ENCODE data around the gene KCNG1. TPM values are rescaled to one million over a fixed set of nuclear protein-coding genes. Genes with fewer than 3 reads are reported as not detected.

Gene KCNG1
- total and polyA plus RNA-seq, 2 experiments from 2014 or later: 8.1 to 26.3 TPM

DNA sequence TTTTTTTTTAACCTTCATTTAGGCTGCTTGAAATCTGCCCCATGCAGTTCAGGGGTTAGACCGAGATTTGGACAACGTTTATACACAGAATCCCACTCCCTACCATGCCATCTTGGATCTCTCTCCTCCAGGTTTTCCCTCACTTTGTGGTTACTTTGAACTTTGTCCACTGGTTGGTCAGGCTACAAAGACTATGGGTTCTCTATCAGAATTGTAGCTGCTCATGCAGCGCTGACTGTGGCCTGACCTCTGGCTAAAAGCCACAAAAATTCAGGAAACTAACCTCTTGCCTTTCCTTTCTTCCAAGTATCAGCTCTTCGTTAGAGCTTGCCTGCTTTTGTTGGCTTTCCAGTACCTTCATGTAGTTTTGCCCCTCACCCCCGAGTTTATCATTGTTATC lies 44.9 kb upstream of the KCNG1 start:
- Mint-ChIP-seq H3K27me3 (ENCODE audit: insufficient read depth, low read depth, poor library complexity) (no peaks in the 10 kb centered on the region), H3K9me3 (no peaks in the 10 kb centered on the region; the same call in 2 of the 3 replicates), H3K4me3 (no peak overlapping the region), H3K27ac (no peak overlapping the region), H3K4me1 (peaks cover 7% of the 10 kb centered on the region; the same call in 2 of the 3 replicates), H3K36me3 (ENCODE audit: low read depth) (no peaks in the 10 kb centered on the region)
- Histone ChIP-seq H3K4me3 (no peak overlapping the region), H2AFZ (peak overlapping the region; percentile 56; the same call in 1 of the 2 replicates), H3F3A (replicated peaks; ENCODE audit: low read depth) (no peaks in the 10 kb centered on the region), H3K9me2 (ENCODE audit: insufficient read depth) (peaks cover 5% of the 10 kb centered on the region; the same call in 1 of the 2 replicates), H3K27me3 (ENCODE audit: insufficient read depth) (no peaks in the 10 kb centered on the region), H3K4me1 (ENCODE audit: insufficient read depth) (no peaks in the 10 kb centered on the region), H3K27ac (ENCODE audit: low read depth) (no peak overlapping the region), H3K36me3 (ENCODE audit: insufficient read depth) (no peaks in the 10 kb centered on the region), H3K4me2 (no peak overlapping the region), H3K79me2 (replicated peaks; ENCODE audit: insufficient read depth) (no peaks in the 10 kb centered on the region), H4K20me1 (replicated peaks; ENCODE audit: insufficient read depth) (no peaks in the 10 kb centered on the region)
- no peak for ATAC-seq
- DNase-seq (ENCODE audit: low spot score): no peak
- TF ChIP-seq STAT1 (IDR thresholded peaks at IDR 0.05; ENCODE audit: unreplicated experiment) (no peak), EZH2phosphoT487 (IDR thresholded peaks at IDR 0.05; ENCODE audit: unreplicated experiment) (no peak)

DNA sequence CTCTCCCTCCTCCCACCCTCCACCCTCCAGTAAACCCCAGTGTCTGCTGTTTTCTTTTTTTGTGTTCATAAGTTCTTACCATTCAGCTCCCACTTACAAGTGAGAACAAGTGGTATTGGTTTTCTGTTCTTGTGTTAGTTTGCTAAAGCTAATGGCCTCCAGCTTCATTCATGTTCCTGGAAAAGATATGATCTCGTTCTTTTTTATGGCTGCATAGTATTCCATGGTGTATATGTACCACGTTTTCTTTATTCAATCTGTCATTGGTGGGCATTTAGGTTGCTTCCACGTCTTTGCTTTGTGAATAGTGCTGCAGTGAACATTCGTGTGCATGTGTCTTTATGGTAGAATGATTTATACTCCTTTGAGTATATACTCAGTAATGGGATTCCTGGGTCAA lies 42.7 kb upstream of the KCNG1 start:
- Mint-ChIP-seq H3K9me3 (no peaks in the 10 kb centered on the region; the same call in 2 of the 3 replicates), H3K27me3 (ENCODE audit: insufficient read depth, low read depth, poor library complexity) (no peaks in the 10 kb centered on the region), H3K4me3 (no peak overlapping the region), H3K27ac (no peak overlapping the region), H3K4me1 (peaks cover 12% of the 10 kb centered on the region), H3K36me3 (ENCODE audit: low read depth) (no peaks in the 10 kb centered on the region)
- Histone ChIP-seq H3K27me3 (ENCODE audit: insufficient read depth) (no peaks in the 10 kb centered on the region), H3K4me2 (no peak overlapping the region), H3K27ac (ENCODE audit: low read depth) (no peak overlapping the region), H2AFZ (no peak overlapping the region), H3K79me2 (replicated peaks; ENCODE audit: insufficient read depth) (no peaks in the 10 kb centered on the region), H3K4me3 (no peak overlapping the region), H3K4me1 (ENCODE audit: insufficient read depth) (peaks cover 11% of the 10 kb centered on the region; the same call in 1 of the 2 replicates), H3K36me3 (ENCODE audit: insufficient read depth) (no peaks in the 10 kb centered on the region), H4K20me1 (replicated peaks; ENCODE audit: insufficient read depth) (no peaks in the 10 kb centered on the region), H3F3A (replicated peaks; ENCODE audit: low read depth) (no peaks in the 10 kb centered on the region), H3K9me2 (ENCODE audit: insufficient read depth) (no peaks in the 10 kb centered on the region)
- ATAC-seq (no peak), DNase-seq (ENCODE audit: low spot score) (no peak)
- TF ChIP-seq STAT1 (IDR thresholded peaks at IDR 0.05; ENCODE audit: unreplicated experiment) (no peak), ZNF331 (CRISPR knock-in tag; IDR thresholded peaks at IDR 0.05; ENCODE audit: low read depth) (no peak), POLR2AphosphoS5 (IDR thresholded peaks at IDR 0.05; ENCODE audit: low read depth) (no peak), EZH2 (IDR thresholded peaks at IDR 0.05; ENCODE audit: low read depth, unreplicated experiment) (no peak), NANOG (IDR thresholded peaks at IDR 0.05; ENCODE audit: borderline replicate concordance) (no peak), CREB1 (CRISPR knock-in tag; IDR thresholded peaks at IDR 0.05; ENCODE audit: low read depth) (no peak), JUNB (IDR thresholded peaks at IDR 0.05; ENCODE audit: unreplicated experiment) (no peak), ZNF114 (CRISPR knock-in tag; IDR thresholded peaks at IDR 0.05) (no peak), EZH2phosphoT487 (IDR thresholded peaks at IDR 0.05; ENCODE audit: unreplicated experiment) (no peak)
- TF ChIP-seq, protein P1, sequence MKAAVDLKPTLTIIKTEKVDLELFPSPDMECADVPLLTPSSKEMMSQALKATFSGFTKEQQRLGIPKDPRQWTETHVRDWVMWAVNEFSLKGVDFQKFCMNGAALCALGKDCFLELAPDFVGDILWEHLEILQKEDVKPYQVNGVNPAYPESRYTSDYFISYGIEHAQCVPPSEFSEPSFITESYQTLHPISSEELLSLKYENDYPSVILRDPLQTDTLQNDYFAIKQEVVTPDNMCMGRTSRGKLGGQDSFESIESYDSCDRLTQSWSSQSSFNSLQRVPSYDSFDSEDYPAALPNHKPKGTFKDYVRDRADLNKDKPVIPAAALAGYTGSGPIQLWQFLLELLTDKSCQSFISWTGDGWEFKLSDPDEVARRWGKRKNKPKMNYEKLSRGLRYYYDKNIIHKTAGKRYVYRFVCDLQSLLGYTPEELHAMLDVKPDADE (IDR thresholded peaks at IDR 0.05): no peak
- TF ChIP-seq, protein P2, sequence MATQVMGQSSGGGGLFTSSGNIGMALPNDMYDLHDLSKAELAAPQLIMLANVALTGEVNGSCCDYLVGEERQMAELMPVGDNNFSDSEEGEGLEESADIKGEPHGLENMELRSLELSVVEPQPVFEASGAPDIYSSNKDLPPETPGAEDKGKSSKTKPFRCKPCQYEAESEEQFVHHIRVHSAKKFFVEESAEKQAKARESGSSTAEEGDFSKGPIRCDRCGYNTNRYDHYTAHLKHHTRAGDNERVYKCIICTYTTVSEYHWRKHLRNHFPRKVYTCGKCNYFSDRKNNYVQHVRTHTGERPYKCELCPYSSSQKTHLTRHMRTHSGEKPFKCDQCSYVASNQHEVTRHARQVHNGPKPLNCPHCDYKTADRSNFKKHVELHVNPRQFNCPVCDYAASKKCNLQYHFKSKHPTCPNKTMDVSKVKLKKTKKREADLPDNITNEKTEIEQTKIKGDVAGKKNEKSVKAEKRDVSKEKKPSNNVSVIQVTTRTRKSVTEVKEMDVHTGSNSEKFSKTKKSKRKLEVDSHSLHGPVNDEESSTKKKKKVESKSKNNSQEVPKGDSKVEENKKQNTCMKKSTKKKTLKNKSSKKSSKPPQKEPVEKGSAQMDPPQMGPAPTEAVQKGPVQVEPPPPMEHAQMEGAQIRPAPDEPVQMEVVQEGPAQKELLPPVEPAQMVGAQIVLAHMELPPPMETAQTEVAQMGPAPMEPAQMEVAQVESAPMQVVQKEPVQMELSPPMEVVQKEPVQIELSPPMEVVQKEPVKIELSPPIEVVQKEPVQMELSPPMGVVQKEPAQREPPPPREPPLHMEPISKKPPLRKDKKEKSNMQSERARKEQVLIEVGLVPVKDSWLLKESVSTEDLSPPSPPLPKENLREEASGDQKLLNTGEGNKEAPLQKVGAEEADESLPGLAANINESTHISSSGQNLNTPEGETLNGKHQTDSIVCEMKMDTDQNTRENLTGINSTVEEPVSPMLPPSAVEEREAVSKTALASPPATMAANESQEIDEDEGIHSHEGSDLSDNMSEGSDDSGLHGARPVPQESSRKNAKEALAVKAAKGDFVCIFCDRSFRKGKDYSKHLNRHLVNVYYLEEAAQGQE (IDR thresholded peaks at IDR 0.05; ENCODE audit: unreplicated experiment): no peak
- TF ChIP-seq, protein P3, sequence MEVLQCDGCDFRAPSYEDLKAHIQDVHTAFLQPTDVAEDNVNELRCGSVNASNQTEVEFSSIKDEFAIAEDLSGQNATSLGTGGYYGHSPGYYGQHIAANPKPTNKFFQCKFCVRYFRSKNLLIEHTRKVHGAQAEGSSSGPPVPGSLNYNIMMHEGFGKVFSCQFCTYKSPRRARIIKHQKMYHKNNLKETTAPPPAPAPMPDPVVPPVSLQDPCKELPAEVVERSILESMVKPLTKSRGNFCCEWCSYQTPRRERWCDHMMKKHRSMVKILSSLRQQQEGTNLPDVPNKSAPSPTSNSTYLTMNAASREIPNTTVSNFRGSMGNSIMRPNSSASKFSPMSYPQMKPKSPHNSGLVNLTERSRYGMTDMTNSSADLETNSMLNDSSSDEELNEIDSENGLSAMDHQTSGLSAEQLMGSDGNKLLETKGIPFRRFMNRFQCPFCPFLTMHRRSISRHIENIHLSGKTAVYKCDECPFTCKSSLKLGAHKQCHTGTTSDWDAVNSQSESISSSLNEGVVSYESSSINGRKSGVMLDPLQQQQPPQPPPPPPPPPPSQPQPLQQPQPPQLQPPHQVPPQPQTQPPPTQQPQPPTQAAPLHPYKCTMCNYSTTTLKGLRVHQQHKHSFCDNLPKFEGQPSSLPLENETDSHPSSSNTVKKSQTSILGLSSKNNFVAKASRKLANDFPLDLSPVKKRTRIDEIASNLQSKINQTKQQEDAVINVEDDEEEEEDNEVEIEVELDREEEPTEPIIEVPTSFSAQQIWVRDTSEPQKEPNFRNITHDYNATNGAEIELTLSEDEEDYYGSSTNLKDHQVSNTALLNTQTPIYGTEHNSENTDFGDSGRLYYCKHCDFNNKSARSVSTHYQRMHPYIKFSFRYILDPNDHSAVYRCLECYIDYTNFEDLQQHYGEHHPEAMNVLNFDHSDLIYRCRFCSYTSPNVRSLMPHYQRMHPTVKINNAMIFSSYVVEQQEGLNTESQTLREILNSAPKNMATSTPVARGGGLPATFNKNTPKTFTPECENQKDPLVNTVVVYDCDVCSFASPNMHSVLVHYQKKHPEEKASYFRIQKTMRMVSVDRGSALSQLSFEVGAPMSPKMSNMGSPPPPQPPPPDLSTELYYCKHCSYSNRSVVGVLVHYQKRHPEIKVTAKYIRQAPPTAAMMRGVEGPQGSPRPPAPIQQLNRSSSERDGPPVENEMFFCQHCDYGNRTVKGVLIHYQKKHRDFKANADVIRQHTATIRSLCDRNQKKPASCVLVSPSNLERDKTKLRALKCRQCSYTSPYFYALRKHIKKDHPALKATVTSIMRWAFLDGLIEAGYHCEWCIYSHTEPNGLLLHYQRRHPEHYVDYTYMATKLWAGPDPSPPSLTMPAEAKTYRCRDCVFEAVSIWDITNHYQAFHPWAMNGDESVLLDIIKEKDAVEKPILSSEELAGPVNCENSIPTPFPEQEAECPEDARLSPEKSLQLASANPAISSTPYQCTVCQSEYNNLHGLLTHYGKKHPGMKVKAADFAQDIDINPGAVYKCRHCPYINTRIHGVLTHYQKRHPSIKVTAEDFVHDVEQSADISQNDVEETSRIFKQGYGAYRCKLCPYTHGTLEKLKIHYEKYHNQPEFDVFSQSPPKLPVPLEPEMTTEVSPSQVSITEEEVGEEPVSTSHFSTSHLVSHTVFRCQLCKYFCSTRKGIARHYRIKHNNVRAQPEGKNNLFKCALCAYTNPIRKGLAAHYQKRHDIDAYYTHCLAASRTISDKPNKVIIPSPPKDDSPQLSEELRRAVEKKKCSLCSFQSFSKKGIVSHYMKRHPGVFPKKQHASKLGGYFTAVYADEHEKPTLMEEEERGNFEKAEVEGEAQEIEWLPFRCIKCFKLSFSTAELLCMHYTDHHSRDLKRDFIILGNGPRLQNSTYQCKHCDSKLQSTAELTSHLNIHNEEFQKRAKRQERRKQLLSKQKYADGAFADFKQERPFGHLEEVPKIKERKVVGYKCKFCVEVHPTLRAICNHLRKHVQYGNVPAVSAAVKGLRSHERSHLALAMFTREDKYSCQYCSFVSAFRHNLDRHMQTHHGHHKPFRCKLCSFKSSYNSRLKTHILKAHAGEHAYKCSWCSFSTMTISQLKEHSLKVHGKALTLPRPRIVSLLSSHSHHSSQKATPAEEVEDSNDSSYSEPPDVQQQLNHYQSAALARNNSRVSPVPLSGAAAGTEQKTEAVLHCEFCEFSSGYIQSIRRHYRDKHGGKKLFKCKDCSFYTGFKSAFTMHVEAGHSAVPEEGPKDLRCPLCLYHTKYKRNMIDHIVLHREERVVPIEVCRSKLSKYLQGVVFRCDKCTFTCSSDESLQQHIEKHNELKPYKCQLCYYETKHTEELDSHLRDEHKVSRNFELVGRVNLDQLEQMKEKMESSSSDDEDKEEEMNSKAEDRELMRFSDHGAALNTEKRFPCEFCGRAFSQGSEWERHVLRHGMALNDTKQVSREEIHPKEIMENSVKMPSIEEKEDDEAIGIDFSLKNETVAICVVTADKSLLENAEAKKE (CRISPR knock-in tag; IDR thresholded peaks at IDR 0.05): no peak
